GM23338 (cell line): ENCODE data around the gene SHISA9. TPM values are rescaled to one million over a fixed set of nuclear protein-coding genes. Genes with fewer than 3 reads are reported as not detected.

ENCODE experiments used
- ATAC-seq: fragments of 200-7000 bp; cut with Tn5 transposase; 3 replicates; pipeline ENCODE4 v1.9.1; 2020
- DNase-seq: peaks from one replicate; pipeline ENCODE4 v3.0.0-alpha.2; 2015; ENCODE audit warnings: low spot score
- H2AFZ ChIP-seq: fragments of 200-600 bp; sonication (generic); 2 replicates; pipeline ENCODE4 v1.8.0; 2016; ENCODE audit warnings: antibody characterized with exemption, mild to moderate bottlenecking, moderate library complexity
- H3F3A ChIP-seq: fragments of 200-600 bp; sonication (generic); replicated peaks from 2 replicates; pipeline ENCODE4 v1.8.0; 2017; ENCODE audit warnings: antibody characterized with exemption, mixed run types, low read depth
- H3K27ac ChIP-seq: fragments of 200-600 bp; sonication (generic); 2 replicates; pipeline ENCODE4 v1.6.1; 2016; ENCODE audit warnings: low read depth
- H3K27me3 ChIP-seq: fragments of 200-600 bp; sonication (generic); 2 replicates; pipeline ENCODE4 v1.8.0; 2016; ENCODE audit warnings: mild to moderate bottlenecking, mixed run types, moderate library complexity; ENCODE audit not compliant: insufficient read depth
- H3K36me3 ChIP-seq: fragments of 200-600 bp; sonication (generic); 2 replicates; pipeline ENCODE4 v1.8.0; 2016; ENCODE audit warnings: mild to moderate bottlenecking; ENCODE audit not compliant: insufficient read depth
- H3K4me1 ChIP-seq: fragments of 200-600 bp; sonication (generic); 2 replicates; pipeline ENCODE4 v1.8.0; 2016; ENCODE audit warnings: mild to moderate bottlenecking, moderate library complexity; ENCODE audit not compliant: insufficient read depth
- H3K4me2 ChIP-seq: fragments of 200-600 bp; sonication (generic); 2 replicates; pipeline ENCODE4 v1.7.1; 2017; ENCODE audit warnings: mixed run types
- H3K4me3 ChIP-seq: fragments of 200-600 bp; sonication (generic); 2 replicates; pipeline ENCODE4 v1.6.1; 2016; ENCODE audit warnings: mixed run types
- H3K79me2 ChIP-seq: fragments of 200-600 bp; sonication (generic); replicated peaks from 2 replicates; pipeline ENCODE4 v1.8.0; 2017; ENCODE audit warnings: mild to moderate bottlenecking; ENCODE audit not compliant: insufficient read depth
- H3K9me2 ChIP-seq: fragments of 200-600 bp; sonication (generic); 2 replicates; pipeline ENCODE4 v1.8.0; 2017; ENCODE audit not compliant: insufficient read depth
- H4K20me1 ChIP-seq: fragments of 200-600 bp; sonication (generic); replicated peaks from 2 replicates; pipeline ENCODE4 v1.8.0; 2017; ENCODE audit warnings: mild to moderate bottlenecking; ENCODE audit not compliant: insufficient read depth
- H3K27ac Mint-ChIP-seq: 2 replicates; pipeline ENCODE4 v1.8.0; 2020; ENCODE audit warnings: inconsistent platforms, mild to moderate bottlenecking, moderate library complexity, mixed read lengths
- H3K27me3 Mint-ChIP-seq: 3 replicates; pipeline ENCODE4 v1.8.0; 2022; ENCODE audit warnings: low read depth, mild to moderate bottlenecking, moderate library complexity, mixed read lengths, inconsistent platforms; ENCODE audit not compliant: insufficient read depth, poor library complexity
- H3K36me3 Mint-ChIP-seq: 3 replicates; pipeline ENCODE4 v1.8.0; 2021; ENCODE audit warnings: low read depth, mild to moderate bottlenecking, inconsistent platforms, moderate library complexity, mixed read lengths
- H3K4me1 Mint-ChIP-seq: 3 replicates; pipeline ENCODE4 v1.8.0; 2020; ENCODE audit warnings: mild to moderate bottlenecking, inconsistent platforms, mixed read lengths
- H3K4me3 Mint-ChIP-seq: 3 replicates; pipeline ENCODE4 v1.8.0; 2021; ENCODE audit warnings: moderate library complexity, mild to moderate bottlenecking, inconsistent platforms, mixed read lengths
- H3K9me3 Mint-ChIP-seq: 3 replicates; pipeline ENCODE4 v1.8.0; 2020; ENCODE audit warnings: moderate library complexity, mild to moderate bottlenecking, inconsistent platforms, mixed read lengths
- EZH2phosphoT487 ChIP-seq: fragments of 200-600 bp; sonication (generic); IDR thresholded peaks from one replicate; pipeline ENCODE4 v1.8.1; 2018; ENCODE audit warnings: antibody characterized with exemption; ENCODE audit not compliant: unreplicated experiment
- JUNB ChIP-seq: IDR thresholded peaks from one replicate; pipeline ENCODE4 v1.6.1; 2016; ENCODE audit warnings: antibody characterized with exemption; ENCODE audit not compliant: unreplicated experiment
- NANOG ChIP-seq: IDR thresholded peaks from 2 replicates; pipeline ENCODE4 v1.6.1; 2016; ENCODE audit warnings: antibody characterized with exemption, borderline replicate concordance
- ZNF331 ChIP-seq: fragments of 250-450 bp; sonication (Bioruptor Pico); IDR thresholded peaks from 2 replicates; pipeline ENCODE4 v1.5.0; 2020; ENCODE audit warnings: low read depth, mild to moderate bottlenecking, moderate library complexity
- polyA plus RNA-seq: library from polyadenylated mRNA; unstranded; fragments of >200 nt; fragmentation: Nextera tagmentation; extraction: Ambion mirVana; gene quantifications from 2 replicates; pipeline ENCODE4 v1.2.1, GENCODE V29; 2016
- total RNA-seq: library from RNA; depleted of rRNA; stranded (reverse); fragments of >200 nt; shearing (Covaris generic); gene quantifications from 2 replicates; pipeline ENCODE4 v1.2.3, GENCODE V29; 2014
- TF ChIP-seq, protein P1 (sequence below): IDR thresholded peaks from one replicate; pipeline ENCODE4 v1.6.1; 2018; ENCODE audit warnings: antibody characterized with exemption; ENCODE audit not compliant: unreplicated experiment

Gene SHISA9
- total and polyA plus RNA-seq, 2 experiments from 2014 or later, result 10.4 to 45.6 TPM

DNA sequence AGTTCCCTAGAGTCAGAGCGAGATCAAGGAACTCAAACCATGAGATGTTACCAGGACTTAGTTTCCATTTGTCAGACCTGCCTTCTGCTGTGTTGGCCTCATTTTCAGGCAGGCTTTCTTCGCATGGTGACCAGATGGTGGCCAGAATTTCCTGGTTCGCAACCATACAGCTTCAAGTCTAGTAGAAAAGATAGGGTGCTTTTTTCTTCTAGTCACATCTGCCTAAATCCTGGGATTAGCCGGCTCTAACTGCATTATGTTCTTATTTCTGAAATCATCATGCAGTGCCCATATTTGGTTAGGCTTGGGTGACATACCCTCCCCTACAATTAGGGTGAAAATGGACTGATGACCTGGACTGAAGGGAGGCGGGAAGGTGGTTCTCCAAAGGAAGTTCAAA, 131.5 kb downstream of the SHISA9 start:
- ATAC-seq (no peak), DNase-seq (no peak)
- Histone ChIP-seq H4K20me1 (peaks cover 17% of the 10 kb centered on the region), H3F3A (no peaks in the 10 kb centered on the region), H3K36me3 (no peaks in the 10 kb centered on the region), H3K79me2 (peaks cover 34% of the 10 kb centered on the region), H3K9me2 (peaks cover 14% of the 10 kb centered on the region; the same call in 1 of the 2 replicates), H3K27ac (no peak overlapping the region), H3K27me3 (no peaks in the 10 kb centered on the region), H3K4me3 (no peak overlapping the region), H2AFZ (no peak overlapping the region), H3K4me1 (peaks cover 7% of the 10 kb centered on the region; the same call in 1 of the 2 replicates), H3K4me2 (no peak overlapping the region)
- no peak overlapping the region for H3K27ac Mint-ChIP-seq
- H3K9me3 Mint-ChIP-seq, result no peaks in the 10 kb centered on the region
- no peaks in the 10 kb centered on the region for H3K36me3 Mint-ChIP-seq
- TF ChIP-seq ZNF331 (CRISPR knock-in tag) (no peak), EZH2phosphoT487 (no peak), JUNB (no peak)
- TF ChIP-seq, protein P1, sequence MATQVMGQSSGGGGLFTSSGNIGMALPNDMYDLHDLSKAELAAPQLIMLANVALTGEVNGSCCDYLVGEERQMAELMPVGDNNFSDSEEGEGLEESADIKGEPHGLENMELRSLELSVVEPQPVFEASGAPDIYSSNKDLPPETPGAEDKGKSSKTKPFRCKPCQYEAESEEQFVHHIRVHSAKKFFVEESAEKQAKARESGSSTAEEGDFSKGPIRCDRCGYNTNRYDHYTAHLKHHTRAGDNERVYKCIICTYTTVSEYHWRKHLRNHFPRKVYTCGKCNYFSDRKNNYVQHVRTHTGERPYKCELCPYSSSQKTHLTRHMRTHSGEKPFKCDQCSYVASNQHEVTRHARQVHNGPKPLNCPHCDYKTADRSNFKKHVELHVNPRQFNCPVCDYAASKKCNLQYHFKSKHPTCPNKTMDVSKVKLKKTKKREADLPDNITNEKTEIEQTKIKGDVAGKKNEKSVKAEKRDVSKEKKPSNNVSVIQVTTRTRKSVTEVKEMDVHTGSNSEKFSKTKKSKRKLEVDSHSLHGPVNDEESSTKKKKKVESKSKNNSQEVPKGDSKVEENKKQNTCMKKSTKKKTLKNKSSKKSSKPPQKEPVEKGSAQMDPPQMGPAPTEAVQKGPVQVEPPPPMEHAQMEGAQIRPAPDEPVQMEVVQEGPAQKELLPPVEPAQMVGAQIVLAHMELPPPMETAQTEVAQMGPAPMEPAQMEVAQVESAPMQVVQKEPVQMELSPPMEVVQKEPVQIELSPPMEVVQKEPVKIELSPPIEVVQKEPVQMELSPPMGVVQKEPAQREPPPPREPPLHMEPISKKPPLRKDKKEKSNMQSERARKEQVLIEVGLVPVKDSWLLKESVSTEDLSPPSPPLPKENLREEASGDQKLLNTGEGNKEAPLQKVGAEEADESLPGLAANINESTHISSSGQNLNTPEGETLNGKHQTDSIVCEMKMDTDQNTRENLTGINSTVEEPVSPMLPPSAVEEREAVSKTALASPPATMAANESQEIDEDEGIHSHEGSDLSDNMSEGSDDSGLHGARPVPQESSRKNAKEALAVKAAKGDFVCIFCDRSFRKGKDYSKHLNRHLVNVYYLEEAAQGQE, result no peak
- H3K4me1 Mint-ChIP-seq, result peaks cover 9% of the 10 kb centered on the region
- H3K27me3 Mint-ChIP-seq, result peaks cover 7% of the 10 kb centered on the region
- no peak overlapping the region for H3K4me3 Mint-ChIP-seq

DNA sequence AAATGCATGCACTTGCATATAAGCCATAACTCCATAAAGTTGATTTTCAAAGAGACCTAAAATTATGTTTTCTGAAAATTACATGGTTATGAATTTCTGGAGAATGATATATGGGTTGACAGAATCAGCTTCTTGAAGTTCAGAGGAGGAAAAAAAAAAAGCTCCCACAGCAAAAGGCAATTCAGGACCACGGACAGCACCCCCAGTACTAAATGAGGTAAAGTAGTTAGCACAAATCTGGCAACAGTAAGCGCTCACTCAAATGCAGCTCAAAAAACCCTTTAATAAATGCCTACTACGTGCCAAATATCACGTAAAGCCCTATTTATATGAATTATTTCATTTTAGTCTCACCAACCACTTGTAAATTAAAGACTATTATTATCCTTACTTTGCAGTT, 135.2 kb downstream of the SHISA9 start:
- Mint-ChIP-seq H3K27me3 (peaks cover 7% of the 10 kb centered on the region), H3K4me3 (no peak overlapping the region), H3K27ac (no peak overlapping the region), H3K4me1 (peaks cover 21% of the 10 kb centered on the region), H3K9me3 (peaks cover 9% of the 10 kb centered on the region), H3K36me3 (peaks cover 8% of the 10 kb centered on the region)
- Histone ChIP-seq H3K4me2 (no peak overlapping the region), H3F3A (no peaks in the 10 kb centered on the region), H3K36me3 (no peaks in the 10 kb centered on the region), H2AFZ (no peak overlapping the region), H4K20me1 (peaks cover 22% of the 10 kb centered on the region), H3K27ac (no peak overlapping the region), H3K4me1 (peaks cover 19% of the 10 kb centered on the region), H3K4me3 (no peak overlapping the region), H3K79me2 (peaks cover 43% of the 10 kb centered on the region), H3K27me3 (no peaks in the 10 kb centered on the region), H3K9me2 (peaks cover 14% of the 10 kb centered on the region; the same call in 1 of the 2 replicates)
- ATAC-seq (peak; percentile 32; the same call in 2 of the 3 replicates), DNase-seq (peak; percentile 90)
- TF ChIP-seq, protein P1, result peak; percentile 93
- TF ChIP-seq NANOG, result no peak
